Smooth muscle cell (in vitro differentiated cells): ENCODE measurements around the gene CYTH4. TPM values are rescaled to one million over a fixed set of nuclear protein-coding genes. Genes with fewer than 3 reads are reported as not detected.
"Not testable (repeated sequence)": the region's sequence is repeated elsewhere in the genome, so short reads cannot be mapped to it uniquely, and the experiment has no call there.

Experiments
- DNase-seq: peaks from one replicate; lab custom pipeline; 2025; ENCODE audit not compliant: unreplicated experiment; lab: John Stamatoyannopoulos, UW
- H2AFZ ChIP-seq: fragments of 200-600 bp; sonication (generic); 2 replicates; pipeline ENCODE4 v1.6.0; 2016; ENCODE audit warnings: antibody characterized with exemption, low read depth, mild to moderate bottlenecking
- H3F3A ChIP-seq: fragments of 200-600 bp; sonication (generic); 2 replicates; pipeline ENCODE4 v1.6.0; 2017; ENCODE audit warnings: antibody characterized with exemption, low read depth
- H3K27ac ChIP-seq: fragments of 200-600 bp; sonication (generic); 2 replicates; pipeline ENCODE4 v1.5.1; 2016; ENCODE audit warnings: low read depth, mild to moderate bottlenecking
- H3K27me3 ChIP-seq: fragments of 200-600 bp; sonication (generic); 2 replicates; pipeline ENCODE4 v1.6.1; 2016; ENCODE audit warnings: low read depth, mild to moderate bottlenecking
- H3K36me3 ChIP-seq: fragments of 200-600 bp; sonication (generic); 2 replicates; pipeline ENCODE4 v1.5.1; 2016; ENCODE audit warnings: low read depth
- H3K4me1 ChIP-seq: fragments of 200-600 bp; sonication (generic); 2 replicates; pipeline ENCODE4 v1.5.1; 2016; ENCODE audit warnings: low read depth
- H3K4me2 ChIP-seq: fragments of 200-600 bp; sonication (generic); 2 replicates; pipeline ENCODE4 v1.6.0; 2016; ENCODE audit warnings: mild to moderate bottlenecking
- H3K4me3 ChIP-seq: fragments of 200-600 bp; sonication (generic); 2 replicates; pipeline ENCODE4 v1.5.1; 2016; ENCODE audit warnings: mild to moderate bottlenecking
- H3K79me2 ChIP-seq: fragments of 200-600 bp; sonication (generic); 2 replicates; pipeline ENCODE4 v1.6.0; 2016; ENCODE audit warnings: low read depth, mild to moderate bottlenecking
- H3K9ac ChIP-seq: fragments of 200-600 bp; sonication (generic); 2 replicates; pipeline ENCODE4 v1.6.0; 2016; ENCODE audit warnings: low read depth
- H3K9me3 ChIP-seq: fragments of 200-600 bp; sonication (generic); replicated peaks from 2 replicates; pipeline ENCODE4 v1.5.1; 2016; ENCODE audit warnings: low read depth
- H4K20me1 ChIP-seq: fragments of 200-600 bp; sonication (generic); 2 replicates; pipeline ENCODE4 v1.6.0; 2016; ENCODE audit warnings: low read depth
- WGBS: methylation state at CpG from one replicate; pipeline ENCODE4 v1.1.7; 2016; ENCODE audit warnings: low lambda C conversion rate; 5-methylcytosine and 5-hydroxymethylcytosine counted together
- polyA plus RNA-seq: library from polyadenylated mRNA; unstranded; fragments of >200 nt; fragmentation: Nextera tagmentation; extraction: Ambion mirVana; gene quantifications from 2 replicates; pipeline ENCODE4 v1.2.1, GENCODE V29; 2016
- total RNA-seq: library from RNA; depleted of rRNA; stranded (reverse); fragments of >200 nt; gene quantifications from 2 replicates; pipeline ENCODE4 v1.2.3, GENCODE V29; 2014
- TF ChIP-seq, protein P1 (sequence below): fragments of 200-600 bp; sonication (generic); IDR thresholded peaks from 2 replicates; pipeline ENCODE4 v1.5.1; 2017; ENCODE audit warnings: borderline replicate concordance, mild to moderate bottlenecking, antibody characterized with exemption; ENCODE audit not compliant: insufficient read depth, poor library complexity, severe bottlenecking

The CYTH4 gene
- total and polyA plus RNA-seq, 2 experiments from 2014 or later: not detected

DNA sequence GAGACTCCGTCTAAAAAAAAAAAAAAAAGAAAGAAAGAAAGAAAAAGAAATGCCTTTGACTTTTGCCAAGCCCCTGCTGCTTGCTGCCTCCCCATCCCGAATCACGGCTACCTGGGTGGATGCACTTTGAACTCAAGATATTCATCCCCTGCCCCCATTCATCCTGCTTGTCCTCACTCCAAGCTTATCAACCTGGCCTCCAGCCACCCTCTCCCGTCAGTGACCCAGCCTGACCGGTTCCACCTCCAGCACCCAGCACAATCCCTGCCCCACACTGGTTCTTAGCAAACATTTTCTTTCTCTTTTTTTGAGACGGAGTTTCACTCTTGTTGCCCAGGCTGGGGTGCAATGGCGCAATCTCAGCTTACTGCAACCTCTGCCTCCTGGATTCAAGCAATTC, 44.4 kb downstream of the CYTH4 start:
- Histone ChIP-seq H3K4me3 (no peak overlapping the region), H3K4me2 (no peak overlapping the region), H3F3A (no peaks in the 10 kb centered on the region), H2AFZ (no peak overlapping the region), H3K4me1 (peaks cover 13% of the 10 kb centered on the region), H3K79me2 (no peaks in the 10 kb centered on the region), H4K20me1 (no peaks in the 10 kb centered on the region), H3K27me3 (peaks cover 55% of the 10 kb centered on the region), H3K27ac (no peak overlapping the region), H3K9ac (no peak overlapping the region), H3K36me3 (no peaks in the 10 kb centered on the region), H3K9me3 (no peaks in the 10 kb centered on the region)
- TF ChIP-seq, protein P1, sequence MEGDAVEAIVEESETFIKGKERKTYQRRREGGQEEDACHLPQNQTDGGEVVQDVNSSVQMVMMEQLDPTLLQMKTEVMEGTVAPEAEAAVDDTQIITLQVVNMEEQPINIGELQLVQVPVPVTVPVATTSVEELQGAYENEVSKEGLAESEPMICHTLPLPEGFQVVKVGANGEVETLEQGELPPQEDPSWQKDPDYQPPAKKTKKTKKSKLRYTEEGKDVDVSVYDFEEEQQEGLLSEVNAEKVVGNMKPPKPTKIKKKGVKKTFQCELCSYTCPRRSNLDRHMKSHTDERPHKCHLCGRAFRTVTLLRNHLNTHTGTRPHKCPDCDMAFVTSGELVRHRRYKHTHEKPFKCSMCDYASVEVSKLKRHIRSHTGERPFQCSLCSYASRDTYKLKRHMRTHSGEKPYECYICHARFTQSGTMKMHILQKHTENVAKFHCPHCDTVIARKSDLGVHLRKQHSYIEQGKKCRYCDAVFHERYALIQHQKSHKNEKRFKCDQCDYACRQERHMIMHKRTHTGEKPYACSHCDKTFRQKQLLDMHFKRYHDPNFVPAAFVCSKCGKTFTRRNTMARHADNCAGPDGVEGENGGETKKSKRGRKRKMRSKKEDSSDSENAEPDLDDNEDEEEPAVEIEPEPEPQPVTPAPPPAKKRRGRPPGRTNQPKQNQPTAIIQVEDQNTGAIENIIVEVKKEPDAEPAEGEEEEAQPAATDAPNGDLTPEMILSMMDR: no peak
- DNase-seq: no peak
- WGBS: 50% methylated on average over 7 of the region's 7 CpGs

DNA sequence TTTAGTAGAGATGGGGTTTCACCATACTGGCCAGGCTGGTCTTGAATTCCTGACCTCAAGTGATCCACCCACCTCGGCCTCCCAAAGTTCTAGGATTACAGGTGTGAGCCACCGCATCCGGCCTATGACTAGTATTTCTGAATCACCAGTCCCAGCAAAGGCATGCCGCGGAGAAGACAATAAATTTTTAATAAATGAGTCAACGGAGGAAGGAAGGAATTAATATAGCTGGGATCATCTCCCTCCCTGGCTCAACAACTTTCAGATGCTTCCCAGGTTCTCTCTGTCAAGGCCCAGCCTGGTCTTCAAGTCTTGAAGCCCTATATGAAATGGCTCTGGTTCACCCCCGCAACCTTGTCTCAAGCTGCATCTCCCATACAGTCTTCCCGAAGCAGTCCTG, 45.7 kb downstream of the CYTH4 start:
- no peaks in the 10 kb centered on the region for H3K79me2 ChIP-seq
- TF ChIP-seq, protein P1: no peak
- 90% methylated on average over 8 of the region's 8 CpGs for WGBS
- H3K4me1 ChIP-seq: peaks cover 13% of the 10 kb centered on the region
- no peaks in the 10 kb centered on the region for H3K36me3 ChIP-seq
- H3K4me2 ChIP-seq: no peak overlapping the region
- H3K27me3 ChIP-seq: peaks cover 61% of the 10 kb centered on the region
- no peak overlapping the region for H3K27ac ChIP-seq
- no peaks in the 10 kb centered on the region for H3K9me3 ChIP-seq
- H2AFZ ChIP-seq: no peak overlapping the region
- H4K20me1 ChIP-seq: no peaks in the 10 kb centered on the region
- DNase-seq: no peak
- H3K9ac ChIP-seq: no peak overlapping the region
- H3F3A ChIP-seq: no peaks in the 10 kb centered on the region
- H3K4me3 ChIP-seq: no peak overlapping the region

DNA sequence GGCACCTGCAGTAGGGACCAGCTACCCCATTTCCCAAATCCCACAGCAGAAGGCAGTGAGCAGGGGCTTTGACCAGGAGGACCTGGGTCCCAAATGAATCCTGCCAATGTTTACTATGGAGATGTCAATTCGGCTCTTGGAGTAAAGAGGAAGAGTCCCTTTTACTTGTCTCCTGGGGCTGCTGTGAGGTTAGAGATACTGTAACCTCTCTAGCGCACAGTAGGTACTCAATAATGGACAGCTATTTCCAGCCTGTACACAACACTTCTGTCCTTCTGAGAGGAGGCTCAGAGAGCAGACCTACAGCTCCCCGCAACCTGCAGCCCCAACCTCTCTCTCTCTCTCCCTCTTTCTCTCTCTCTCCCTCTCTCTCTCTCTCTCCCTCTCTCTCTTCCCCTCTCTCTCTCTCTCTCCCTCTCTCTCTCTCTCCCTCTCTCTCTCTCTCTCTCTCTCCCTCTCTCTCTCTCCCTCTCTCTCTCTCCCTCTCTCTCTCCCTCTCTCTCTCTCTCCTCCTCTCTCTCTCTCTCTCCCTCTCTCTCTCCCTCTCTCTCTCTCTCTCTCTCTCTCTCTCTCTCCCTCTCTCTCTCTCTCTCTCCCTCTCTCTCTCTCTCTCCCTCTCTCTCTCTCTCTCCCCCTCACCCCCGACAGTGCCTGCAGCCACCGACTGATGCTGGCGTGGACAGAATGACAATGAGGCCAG, 46.4 kb downstream of the CYTH4 start:
- not testable (repeated sequence) for H3K36me3 ChIP-seq, H3K4me3 ChIP-seq, H3K9ac ChIP-seq, DNase-seq, H3K79me2 ChIP-seq, H3F3A ChIP-seq, H3K4me2 ChIP-seq, H3K9me3 ChIP-seq, H2AFZ ChIP-seq, H3K27ac ChIP-seq, H4K20me1 ChIP-seq
- WGBS: 66% methylated on average over 5 of the region's 6 CpGs
- Histone ChIP-seq H3K4me1 (peaks cover 13% of the 10 kb centered on the region), H3K27me3 (peaks cover 61% of the 10 kb centered on the region)

DNA sequence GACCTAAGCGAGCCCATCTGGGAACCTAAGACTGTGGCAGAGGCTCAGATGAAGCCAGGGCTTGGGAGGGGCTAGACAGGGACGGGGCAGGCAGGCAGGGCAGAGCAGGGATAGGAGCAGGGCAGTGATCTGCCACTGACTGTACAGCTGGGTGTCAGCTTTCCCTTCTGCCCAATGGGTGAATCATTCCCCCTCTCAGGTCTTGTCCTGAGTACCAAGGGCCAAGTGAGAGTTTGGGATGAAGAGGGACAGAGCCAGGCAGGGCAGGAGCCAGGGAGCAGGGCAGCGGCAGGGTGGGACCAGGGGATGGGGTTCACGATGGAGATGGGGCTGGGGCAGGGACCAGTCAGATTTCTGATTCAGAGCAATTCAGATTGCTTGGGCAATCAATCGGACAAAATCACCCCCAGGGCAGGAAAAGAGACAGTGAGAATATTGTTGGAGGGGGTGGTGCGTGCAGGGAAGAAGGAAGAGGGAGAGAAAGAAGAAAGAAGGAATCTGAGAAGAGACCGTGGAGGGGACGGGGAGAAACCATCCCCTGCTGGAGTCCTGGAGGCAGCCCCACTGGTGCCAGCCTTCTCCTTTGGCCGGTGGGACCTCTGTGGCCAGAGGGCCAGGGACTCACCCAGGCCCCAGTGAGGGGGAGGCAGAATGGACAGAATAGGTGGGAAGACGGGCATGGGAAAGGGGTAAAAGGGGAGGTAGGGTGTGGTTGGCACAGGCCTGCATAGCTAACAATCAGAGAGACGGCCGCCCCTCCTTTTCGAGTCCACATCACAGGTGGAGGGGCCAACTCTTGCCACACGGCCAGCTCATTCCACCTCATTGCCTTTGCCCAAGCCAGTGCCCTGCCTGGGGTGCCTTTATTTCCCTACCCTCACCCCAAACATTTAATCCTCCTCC, 47.2 kb downstream of the CYTH4 start:
- H3K4me3 ChIP-seq: no peak overlapping the region
- WGBS: 79% methylated on average over 13 of the region's 14 CpGs
- peaks cover 61% of the 10 kb centered on the region for H3K27me3 ChIP-seq
- H2AFZ ChIP-seq: no peak overlapping the region
- H3K27ac ChIP-seq: no peak overlapping the region
- no peak overlapping the region for H3K4me2 ChIP-seq
- H3K9me3 ChIP-seq: no peaks in the 10 kb centered on the region
- H3K79me2 ChIP-seq: no peaks in the 10 kb centered on the region
- no peaks in the 10 kb centered on the region for H3K36me3 ChIP-seq
- no peak overlapping the region for H3K9ac ChIP-seq
- peaks cover 15% of the 10 kb centered on the region for H3K4me1 ChIP-seq
- no peaks in the 10 kb centered on the region for H4K20me1 ChIP-seq
- no peak for DNase-seq
- TF ChIP-seq, protein P1: no peak
- no peaks in the 10 kb centered on the region for H3F3A ChIP-seq
